Lower leg skin (tissue), 3 donors: ENCODE results near the gene CPN1.

ENCODE experiments used
- POLR2A ChIP-seq, 2 donors: fragments of 450-650 bp; IDR thresholded peaks; one replicate each; pipeline ENCODE4 v1.6.1; 2016 to 2017; ENCODE audit warnings: antibody characterized with exemption in 2 of 2, mild to moderate bottlenecking in 1 of 2, moderate library complexity in 1 of 2
- TF ChIP-seq, protein P1 (sequence below), 3 donors: fragments of 450-650 bp; IDR thresholded peaks; one replicate each; pipeline ENCODE4 v1.5.1; 2016; ENCODE audit warnings: antibody characterized with exemption in 3 of 3, mild to moderate bottlenecking in 3 of 3, moderate library complexity in 2 of 3

DNA sequence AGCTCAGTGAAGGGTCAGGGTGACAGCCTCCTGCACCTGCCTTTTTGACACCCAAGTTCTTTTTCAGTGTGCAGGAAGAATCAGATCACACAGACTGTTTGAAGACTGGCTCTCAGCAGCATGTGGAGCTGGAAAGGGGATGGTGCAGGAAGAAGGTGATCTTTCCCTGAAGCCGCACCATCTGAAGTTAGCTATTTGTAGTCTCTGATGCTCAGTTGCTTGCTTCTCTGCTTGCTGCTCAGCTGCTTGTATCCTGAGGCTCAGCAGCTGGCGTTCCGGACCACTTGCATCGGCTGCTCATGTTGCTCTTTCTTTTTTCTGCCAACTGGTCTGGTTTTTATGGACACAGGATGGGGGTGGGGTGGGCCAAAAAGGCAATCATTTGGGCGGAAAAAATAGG is 56.1 kb downstream of the CPN1 start:
- TF ChIP-seq POLR2A (IDR thresholded peaks at IDR 0.05) = no peak
- TF ChIP-seq, protein P1, sequence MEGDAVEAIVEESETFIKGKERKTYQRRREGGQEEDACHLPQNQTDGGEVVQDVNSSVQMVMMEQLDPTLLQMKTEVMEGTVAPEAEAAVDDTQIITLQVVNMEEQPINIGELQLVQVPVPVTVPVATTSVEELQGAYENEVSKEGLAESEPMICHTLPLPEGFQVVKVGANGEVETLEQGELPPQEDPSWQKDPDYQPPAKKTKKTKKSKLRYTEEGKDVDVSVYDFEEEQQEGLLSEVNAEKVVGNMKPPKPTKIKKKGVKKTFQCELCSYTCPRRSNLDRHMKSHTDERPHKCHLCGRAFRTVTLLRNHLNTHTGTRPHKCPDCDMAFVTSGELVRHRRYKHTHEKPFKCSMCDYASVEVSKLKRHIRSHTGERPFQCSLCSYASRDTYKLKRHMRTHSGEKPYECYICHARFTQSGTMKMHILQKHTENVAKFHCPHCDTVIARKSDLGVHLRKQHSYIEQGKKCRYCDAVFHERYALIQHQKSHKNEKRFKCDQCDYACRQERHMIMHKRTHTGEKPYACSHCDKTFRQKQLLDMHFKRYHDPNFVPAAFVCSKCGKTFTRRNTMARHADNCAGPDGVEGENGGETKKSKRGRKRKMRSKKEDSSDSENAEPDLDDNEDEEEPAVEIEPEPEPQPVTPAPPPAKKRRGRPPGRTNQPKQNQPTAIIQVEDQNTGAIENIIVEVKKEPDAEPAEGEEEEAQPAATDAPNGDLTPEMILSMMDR (IDR thresholded peaks at IDR 0.05) = no peak
